Breast epithelium (tissue), 4 donors: ENCODE data around the gene SLC22A7. TPM values are rescaled to one million over a fixed set of nuclear protein-coding genes. Genes with fewer than 3 reads are reported as not detected.
A peak's percentile ranks its signal among the peaks of the same experiment; 100 is the strongest.

Experiments
- DNase-seq, 2 donors: peaks; one replicate each; pipeline ENCODE4 v3.0.0-alpha.2; 2019; ENCODE audit warnings: low spot score in 2 of 2
- H3K27ac ChIP-seq, 2 donors: fragments of 200-600 bp; sonication (generic) in 1 of 2; one replicate each; pipeline ENCODE4 v1.5.1; 2016 to 2019; ENCODE audit warnings: mild to moderate bottlenecking in 1 of 2
- H3K27me3 ChIP-seq, 2 donors: fragments of 200-600 bp; sonication (generic) in 1 of 2; one replicate each; pipeline versions ENCODE4 v1.5.1 to v1.6.0; 2017 to 2019; ENCODE audit warnings: control low read depth in 1 of 2, mild to moderate bottlenecking in 1 of 2
- H3K36me3 ChIP-seq: fragments of 200-600 bp; one replicate; pipeline ENCODE4 v1.5.1; 2019
- H3K4me1 ChIP-seq, 2 donors: fragments of 200-600 bp; sonication (generic); one replicate each; pipeline ENCODE4 v1.5.1; 2016 to 2019; ENCODE audit warnings: control low read depth in 1 of 2
- H3K4me3 ChIP-seq, 3 donors: fragments of 200-600 bp; sonication (generic); 1 replicate in 2 of 3; 2 replicates in 1 of 3; pipeline ENCODE4 v1.5.1; 2016 to 2019; ENCODE audit warnings: mild to moderate bottlenecking in 3 of 3, moderate library complexity in 2 of 3
- H3K9me3 ChIP-seq, 2 donors: fragments of 200-600 bp; sonication (generic) in 1 of 2; one replicate each; pipeline ENCODE4 v1.5.1; 2016 to 2019; ENCODE audit warnings: control low read depth in 1 of 2
- POLR2A ChIP-seq: fragments of 450-650 bp; IDR thresholded peaks from one replicate; pipeline ENCODE4 v1.6.1; 2016; ENCODE audit warnings: antibody characterized with exemption, mild to moderate bottlenecking, moderate library complexity
- POLR2AphosphoS5 ChIP-seq, 3 donors: sonication (generic); formaldehyde crosslinking; IDR thresholded peaks; one replicate each; pipeline ENCODE4 v1.6.1; 2017; ENCODE audit warnings: antibody characterized with exemption in 3 of 3
- intact Hi-C: fragments of 100-400 bp; cut with DNase I; formaldehyde crosslinking; loops from one replicate; pipeline ENCODE4 v1.15.1; 2023; ENCODE audit warnings: low total_unique reads
- total RNA-seq, 3 donors: library from RNA; depleted of rRNA; stranded (reverse); fragments of >200 nt; gene quantifications; one replicate each; pipeline ENCODE4 v1.1.0, GENCODE V29; 2016
- TF ChIP-seq, protein P1 (sequence below), 3 donors: fragments of 450-650 bp; IDR thresholded peaks; one replicate each; pipeline ENCODE4 v1.5.1; 2016 to 2017; ENCODE audit warnings: antibody characterized with exemption in 3 of 3, mild to moderate bottlenecking in 3 of 3, moderate library complexity in 3 of 3

Gene SLC22A7
- total RNA-seq, 3 donors from 2014 or later: not detected

DNA sequence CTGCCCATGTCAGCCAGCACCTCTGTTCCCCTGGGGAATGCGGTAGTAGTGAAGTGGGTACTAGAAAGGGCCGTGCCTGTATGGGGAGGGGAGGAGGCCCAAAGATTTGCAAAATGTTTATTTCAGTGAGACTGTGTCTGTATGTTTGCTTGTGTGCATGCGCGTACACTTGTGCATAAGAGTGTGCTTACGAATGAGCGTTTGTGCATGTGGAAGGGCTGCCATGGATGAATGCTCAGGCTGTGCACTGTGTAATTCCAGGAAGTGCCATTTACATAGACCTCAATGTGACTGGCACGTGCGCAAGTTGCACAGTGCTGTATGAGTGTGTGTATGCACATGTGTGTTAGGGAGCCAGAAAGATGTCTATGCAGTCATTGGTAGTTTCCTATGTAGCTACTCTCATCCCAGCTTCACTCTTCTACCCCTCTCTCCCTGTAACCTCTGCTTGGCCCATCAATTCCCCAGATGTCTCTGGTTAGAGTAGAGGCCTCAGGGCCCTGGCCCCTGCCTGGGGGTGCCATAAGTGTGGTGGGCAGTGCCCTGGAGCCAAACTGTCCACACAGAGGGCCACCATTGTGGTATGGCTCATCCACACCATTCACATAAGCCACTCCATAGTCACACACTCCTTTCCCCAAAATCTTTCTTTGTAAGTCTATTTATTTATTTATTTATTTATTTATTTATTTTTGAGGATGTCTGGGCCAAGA, 26.8 kb upstream of the SLC22A7 start:
- H3K36me3 ChIP-seq: no peaks in the 10 kb centered on the region
- peaks cover 0 to 15% of the 10 kb centered on the region in 2 donors for H3K4me1 ChIP-seq
- H3K27me3 ChIP-seq: peaks cover 0 to 7% of the 10 kb centered on the region in 2 donors
- no peak overlapping the region for H3K4me3 ChIP-seq
- H3K27ac ChIP-seq: no peak overlapping the region
- no peak for TF ChIP-seq POLR2AphosphoS5 (IDR thresholded peaks at IDR 0.05)
- TF ChIP-seq, protein P1, sequence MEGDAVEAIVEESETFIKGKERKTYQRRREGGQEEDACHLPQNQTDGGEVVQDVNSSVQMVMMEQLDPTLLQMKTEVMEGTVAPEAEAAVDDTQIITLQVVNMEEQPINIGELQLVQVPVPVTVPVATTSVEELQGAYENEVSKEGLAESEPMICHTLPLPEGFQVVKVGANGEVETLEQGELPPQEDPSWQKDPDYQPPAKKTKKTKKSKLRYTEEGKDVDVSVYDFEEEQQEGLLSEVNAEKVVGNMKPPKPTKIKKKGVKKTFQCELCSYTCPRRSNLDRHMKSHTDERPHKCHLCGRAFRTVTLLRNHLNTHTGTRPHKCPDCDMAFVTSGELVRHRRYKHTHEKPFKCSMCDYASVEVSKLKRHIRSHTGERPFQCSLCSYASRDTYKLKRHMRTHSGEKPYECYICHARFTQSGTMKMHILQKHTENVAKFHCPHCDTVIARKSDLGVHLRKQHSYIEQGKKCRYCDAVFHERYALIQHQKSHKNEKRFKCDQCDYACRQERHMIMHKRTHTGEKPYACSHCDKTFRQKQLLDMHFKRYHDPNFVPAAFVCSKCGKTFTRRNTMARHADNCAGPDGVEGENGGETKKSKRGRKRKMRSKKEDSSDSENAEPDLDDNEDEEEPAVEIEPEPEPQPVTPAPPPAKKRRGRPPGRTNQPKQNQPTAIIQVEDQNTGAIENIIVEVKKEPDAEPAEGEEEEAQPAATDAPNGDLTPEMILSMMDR (IDR thresholded peaks at IDR 0.05): no peak
- no peak for TF ChIP-seq POLR2A
- no peaks in the 10 kb centered on the region for H3K9me3 ChIP-seq
- no peak for DNase-seq
- intact Hi-C loops: no loop called here

DNA sequence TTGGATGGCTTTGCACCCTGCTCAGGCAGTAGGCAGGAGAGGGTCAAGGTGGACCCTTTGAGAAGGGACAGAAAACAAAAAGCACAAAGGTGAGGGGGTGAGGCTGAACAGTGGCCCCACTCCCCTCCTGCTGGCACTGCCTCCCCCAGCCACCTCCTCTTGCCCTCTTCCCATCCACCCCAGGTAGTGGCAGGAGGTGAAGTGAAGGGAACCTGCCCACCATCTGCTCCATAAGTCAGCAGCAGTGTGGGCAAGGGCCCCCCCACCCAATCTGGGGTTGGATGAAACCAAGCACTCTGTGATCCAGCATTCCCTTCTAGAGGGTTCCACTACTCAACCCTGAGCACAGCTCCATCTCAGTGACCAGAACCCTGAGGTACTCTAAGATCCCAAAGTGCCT, 26.1 kb upstream of the SLC22A7 start:
- no peaks in the 10 kb centered on the region for H3K9me3 ChIP-seq
- no peak for DNase-seq
- intact Hi-C loops: no loop called here
- TF ChIP-seq POLR2A: no peak
- TF ChIP-seq, protein P1 (IDR thresholded peaks at IDR 0.05): no peak
- TF ChIP-seq POLR2AphosphoS5 (IDR thresholded peaks at IDR 0.05): no peak
- H3K36me3 ChIP-seq: no peaks in the 10 kb centered on the region
- no peak overlapping the region for H3K27ac ChIP-seq
- H3K4me1 ChIP-seq: peaks cover 0 to 15% of the 10 kb centered on the region in 2 donors
- no peak overlapping the region for H3K4me3 ChIP-seq
- H3K27me3 ChIP-seq: peaks cover 0 to 7% of the 10 kb centered on the region in 2 donors

DNA sequence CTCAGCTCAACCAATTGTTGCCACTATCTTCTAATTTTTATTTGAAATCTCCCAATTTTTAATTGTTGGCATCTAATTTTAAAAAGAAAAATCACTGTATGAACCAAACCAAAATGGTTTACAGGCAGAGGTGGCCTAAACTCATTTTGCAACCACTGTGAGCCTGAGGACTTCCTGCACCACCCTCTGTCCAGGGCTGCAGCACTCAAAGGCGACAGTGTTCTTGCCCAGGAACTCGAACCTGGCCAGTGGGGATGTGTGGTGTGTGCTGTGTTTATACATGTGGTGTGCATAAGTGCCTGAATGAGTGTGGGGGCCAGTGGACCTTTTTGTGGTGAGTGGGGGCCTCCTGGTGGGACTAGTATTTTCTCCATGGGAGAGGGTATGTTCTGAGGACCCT, 24.4 kb upstream of the SLC22A7 start:
- no peak overlapping the region for H3K4me3 ChIP-seq
- H3K9me3 ChIP-seq: no peaks in the 10 kb centered on the region
- no peaks in the 10 kb centered on the region for H3K36me3 ChIP-seq
- no peak overlapping the region for H3K27ac ChIP-seq
- peaks cover 0 to 7% of the 10 kb centered on the region in 2 donors for H3K27me3 ChIP-seq
- no peak for DNase-seq
- peaks cover 0 to 15% of the 10 kb centered on the region in 2 donors for H3K4me1 ChIP-seq
- TF ChIP-seq POLR2A: no peak
- no peak for TF ChIP-seq POLR2AphosphoS5 (IDR thresholded peaks at IDR 0.05)
- TF ChIP-seq, protein P1 (IDR thresholded peaks at IDR 0.05): no peak
- intact Hi-C loops: no loop called here

DNA sequence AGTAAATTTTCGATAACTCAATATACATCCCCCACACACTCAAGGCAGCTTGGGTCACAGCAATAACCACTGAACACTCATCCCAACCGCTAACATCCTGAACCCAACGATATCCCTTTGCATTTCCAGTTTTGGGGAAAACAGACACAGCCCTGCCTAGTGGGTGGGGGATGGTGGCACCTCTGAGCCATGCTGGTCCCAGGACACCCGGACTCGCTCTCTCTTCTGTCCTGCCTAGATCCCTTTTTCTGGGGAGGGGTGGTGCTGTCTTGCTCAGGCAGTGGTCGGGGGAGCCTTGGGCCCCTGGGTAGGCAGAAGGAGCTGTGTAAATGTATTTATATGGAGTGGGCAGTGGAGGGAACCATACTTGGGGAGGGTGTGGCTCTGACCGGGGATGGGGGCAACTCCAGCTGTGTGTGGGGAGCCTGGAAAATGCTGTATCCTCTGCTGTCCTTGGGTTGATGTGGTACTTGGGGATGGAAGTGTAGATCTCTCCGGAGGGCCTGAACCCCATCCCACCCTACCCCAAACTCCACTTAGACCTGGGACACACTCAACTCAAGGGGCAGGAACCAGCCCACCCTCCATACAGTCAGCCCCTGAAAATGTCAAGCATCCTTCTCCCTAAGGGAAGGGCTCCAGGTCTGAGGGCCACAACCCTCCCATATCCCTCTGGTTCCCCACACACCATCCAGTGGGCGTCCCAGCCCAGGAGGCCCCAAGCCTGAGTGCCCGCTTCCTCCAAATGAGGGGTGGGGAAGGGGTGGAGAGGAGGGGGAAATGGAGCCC, 23.7 kb upstream of the SLC22A7 start:
- peaks cover 0 to 13% of the 10 kb centered on the region in 2 donors for H3K4me1 ChIP-seq
- no peak for DNase-seq
- no peaks in the 10 kb centered on the region for H3K36me3 ChIP-seq
- H3K27me3 ChIP-seq: peaks cover 0 to 7% of the 10 kb centered on the region in 2 donors
- peak overlapping the region in 2 of 3 donors; percentile 41 to 64 for H3K4me3 ChIP-seq
- no peaks in the 10 kb centered on the region for H3K9me3 ChIP-seq
- no peak overlapping the region for H3K27ac ChIP-seq
- no peak for TF ChIP-seq POLR2A
- TF ChIP-seq, protein P1 (IDR thresholded peaks at IDR 0.05): no peak
- TF ChIP-seq POLR2AphosphoS5 (IDR thresholded peaks at IDR 0.05): no peak
- intact Hi-C loops: no loop called here
